HPDE6-E6E7 (cell line): Measurements from ENCODE around the gene DTWD2.
"Not testable (repeated sequence)": the region's sequence is repeated elsewhere in the genome, so short reads cannot be mapped to it uniquely, and the experiment has no call there.

ENCODE experiments used
- DNase-seq: peaks from one replicate; pipeline ENCODE4 v3.0.0; 2011; ENCODE audit warnings: missing footprints; ENCODE audit errors: extremely low spot score

Gene DTWD2

DNA sequence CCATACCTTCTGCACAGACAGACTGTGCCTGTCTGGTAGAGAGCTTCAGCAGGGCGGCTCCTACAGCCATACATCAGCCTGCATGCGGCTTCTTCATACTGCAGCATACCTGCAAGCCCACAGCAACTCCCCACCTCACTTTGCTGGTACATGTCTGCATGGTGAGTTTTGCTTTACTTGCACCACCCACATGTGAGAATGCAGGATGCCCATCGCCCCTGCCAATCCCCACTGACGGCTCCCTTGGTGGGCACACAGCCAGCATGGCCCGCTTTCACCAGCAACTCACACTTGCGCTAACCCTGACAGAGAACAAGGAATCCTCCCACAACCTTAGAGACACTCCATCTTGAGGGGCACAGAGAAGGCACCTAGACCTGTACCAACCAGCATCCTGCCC is 114.9 kb downstream of the DTWD2 start:
- DNase-seq: no peak

DNA sequence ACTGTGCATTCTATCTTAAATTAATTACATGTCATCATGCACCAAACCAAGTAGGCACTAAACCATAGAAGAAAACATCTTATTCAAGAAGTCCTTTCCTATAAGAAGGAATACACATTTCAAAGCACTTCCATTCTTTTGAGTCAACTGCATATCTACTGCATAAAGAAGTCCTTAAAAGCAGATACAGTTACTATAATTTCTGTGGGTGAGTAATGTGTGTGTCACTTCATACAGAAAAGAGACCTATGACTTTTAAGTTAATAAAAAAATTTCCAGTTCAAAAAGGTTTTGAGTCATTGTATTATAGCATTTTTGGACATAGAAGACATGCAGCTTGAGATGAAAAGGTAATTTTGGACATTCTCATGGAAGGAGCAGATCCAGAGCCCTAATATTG is 125.0 kb downstream of the DTWD2 start:
- DNase-seq: no peak

DNA sequence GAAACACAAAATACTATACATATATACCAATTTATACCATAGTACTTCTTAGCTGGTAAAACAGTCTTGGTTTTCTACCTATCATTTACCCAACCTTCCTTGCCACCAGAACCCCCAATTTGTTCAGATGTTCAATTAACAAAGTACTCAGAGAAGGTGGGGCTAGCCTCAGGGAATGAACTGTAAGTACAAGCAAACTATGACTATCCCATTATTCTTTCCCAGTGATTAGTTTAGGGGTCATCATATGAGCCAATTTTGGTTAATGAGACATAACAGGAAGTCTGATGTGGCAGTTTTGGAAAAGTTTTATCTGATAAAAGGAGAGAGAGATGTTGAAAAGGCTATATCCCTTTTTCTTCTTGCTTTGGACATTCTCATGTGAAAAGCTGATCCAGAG is 125.8 kb downstream of the DTWD2 start:
- no peak for DNase-seq

GRCh38 chr5:118857700-118858099 is 130.6 kb downstream of the DTWD2 start:
- peak; percentile 29 for DNase-seq

DNA sequence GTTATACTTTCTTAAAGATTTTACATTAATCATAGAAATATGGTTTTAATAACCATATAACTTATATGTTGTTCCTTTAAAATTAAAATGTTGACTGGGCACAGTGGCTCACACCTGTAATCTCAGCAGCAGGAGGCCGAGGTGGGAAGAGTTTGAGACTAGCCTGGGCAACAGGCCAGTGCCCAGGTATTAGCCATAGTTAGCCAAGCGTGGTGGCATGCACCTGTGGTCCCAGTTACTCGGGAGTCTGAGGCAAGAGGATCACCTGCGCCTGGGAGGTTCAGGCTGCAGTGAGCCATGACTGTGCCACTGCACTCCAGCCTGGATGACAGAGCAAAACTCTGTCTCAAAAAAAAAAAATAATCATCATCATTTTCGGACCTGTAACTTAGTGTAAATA is 133.5 kb downstream of the DTWD2 start:
- no peak for DNase-seq

DNA sequence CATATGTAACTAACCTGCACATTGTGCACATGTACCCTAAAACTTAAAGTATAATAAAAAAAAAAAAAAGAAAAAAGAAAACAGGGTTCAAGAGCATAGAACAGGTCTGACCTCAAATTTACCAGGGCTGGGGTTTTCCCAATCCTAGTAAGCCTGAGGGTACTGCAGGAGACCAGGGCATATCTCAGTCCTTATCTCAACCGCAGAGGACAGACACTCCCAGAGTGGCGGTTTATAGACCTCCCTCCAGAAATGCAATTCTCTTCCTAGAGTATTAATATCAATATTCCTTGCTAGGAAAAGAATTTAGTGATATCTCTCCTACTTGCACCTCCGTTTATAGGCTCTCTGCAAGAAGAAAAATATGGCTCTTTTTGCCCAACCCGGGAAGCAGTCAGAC is 136.6 kb downstream of the DTWD2 start:
- DNase-seq: not testable (repeated sequence)

DNA sequence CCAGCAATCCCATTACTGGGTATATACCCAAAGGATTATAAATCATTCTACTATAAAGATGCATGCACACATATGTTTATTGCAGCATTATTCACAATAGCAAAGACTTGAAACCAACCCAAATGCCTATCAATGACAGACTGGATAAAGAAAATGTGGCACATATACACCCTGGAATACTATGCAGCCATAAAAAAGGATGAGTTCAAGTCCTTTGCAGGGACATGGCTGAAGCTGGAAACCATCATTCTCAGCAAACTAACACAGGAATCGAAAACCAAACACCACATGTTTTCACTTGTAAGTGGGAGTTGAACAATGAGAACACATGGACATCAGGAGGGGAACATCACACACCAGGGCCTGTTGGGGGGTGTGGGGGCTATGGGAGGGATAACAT is 138.8 kb downstream of the DTWD2 start:
- DNase-seq: not testable (repeated sequence)

GRCh38 chr5:118844351-118844750 is 144.0 kb downstream of the DTWD2 start:
- DNase-seq: no peak

DNA sequence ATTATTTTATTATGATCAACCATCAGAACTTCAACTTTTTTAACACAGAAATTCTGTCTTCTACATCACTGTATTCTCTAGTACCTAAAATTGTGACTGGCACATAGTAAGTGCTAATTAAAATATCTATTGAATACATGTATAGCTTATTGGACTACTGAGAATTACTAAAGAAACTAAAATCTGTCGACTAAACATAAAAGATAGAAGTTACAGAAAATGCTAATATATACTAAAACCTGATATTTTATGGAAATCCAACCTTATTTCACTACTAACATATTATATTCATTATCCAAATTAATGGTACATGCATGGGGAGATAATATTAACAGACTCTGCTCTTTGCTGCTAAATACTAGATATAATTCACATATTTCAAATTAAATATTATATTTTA is 153.6 kb downstream of the DTWD2 start:
- DNase-seq: no peak

- no peak for DNase-seq
Measured at GRCh38 chr5:118832974-118833373, 155.4 kb downstream of the DTWD2 start.

DNA sequence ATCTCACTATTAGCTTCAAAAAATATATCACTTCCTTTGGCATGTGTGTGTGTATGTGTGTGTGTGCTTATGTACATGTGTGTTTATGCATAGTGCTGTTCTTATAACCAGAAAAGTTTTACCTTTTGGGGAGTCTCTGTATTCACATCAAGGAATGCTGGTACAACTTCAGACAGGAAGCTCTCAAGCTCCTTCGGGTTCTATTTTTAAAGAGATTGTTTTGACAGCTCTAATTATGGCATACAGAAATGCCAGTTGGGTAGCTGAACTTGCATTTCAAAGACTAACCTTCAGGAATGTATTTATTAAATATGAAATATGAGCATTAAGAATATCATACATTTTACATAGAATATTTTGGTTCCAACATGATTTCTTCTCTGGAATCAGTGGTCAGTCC is 163.1 kb downstream of the DTWD2 start:
- no peak for DNase-seq

GRCh38 chr5:118818604-118819003 is 169.7 kb downstream of the DTWD2 start:
- no peak for DNase-seq

- DNase-seq: no peak
Measured at GRCh38 chr5:118808441-118808840, 179.9 kb downstream of the DTWD2 start.

DNA sequence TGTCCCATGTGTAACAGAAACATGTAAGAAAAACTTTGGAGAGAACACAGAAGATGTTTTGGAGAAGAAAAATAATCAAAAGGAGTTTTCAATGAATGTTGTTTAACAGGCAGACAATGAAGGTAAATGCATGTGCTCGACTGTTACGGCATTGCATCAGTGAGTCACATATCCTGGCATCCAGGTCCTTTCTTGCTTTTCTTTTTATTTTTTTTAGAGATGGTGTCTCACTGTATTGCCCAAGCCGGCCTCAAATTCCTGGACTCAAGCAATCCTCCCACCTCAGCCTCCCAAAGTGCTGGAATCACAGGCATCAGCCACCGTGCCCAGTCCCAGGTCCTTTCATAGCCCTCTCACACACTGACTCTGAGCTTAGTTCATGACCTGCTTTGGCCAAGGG is 181.8 kb downstream of the DTWD2 start:
- no peak for DNase-seq

DNA sequence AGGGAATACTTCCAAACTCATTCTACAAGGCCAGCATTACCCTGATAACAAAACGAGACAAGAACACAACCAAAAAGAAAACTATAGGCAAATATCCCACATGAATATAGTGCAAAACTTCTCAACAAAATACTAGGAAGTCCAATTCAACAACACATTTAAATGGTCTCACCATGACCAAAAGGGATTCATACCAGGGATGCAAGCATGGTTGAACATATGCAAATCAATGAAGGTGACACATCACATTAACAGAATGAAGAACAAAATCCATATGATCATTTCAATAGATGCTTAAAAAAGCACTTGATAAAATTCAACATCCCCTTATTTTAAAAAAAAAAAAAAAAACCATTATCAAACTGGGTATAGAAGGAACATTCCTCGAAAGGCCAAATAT is 186.0 kb downstream of the DTWD2 start:
- DNase-seq: no peak

DNA sequence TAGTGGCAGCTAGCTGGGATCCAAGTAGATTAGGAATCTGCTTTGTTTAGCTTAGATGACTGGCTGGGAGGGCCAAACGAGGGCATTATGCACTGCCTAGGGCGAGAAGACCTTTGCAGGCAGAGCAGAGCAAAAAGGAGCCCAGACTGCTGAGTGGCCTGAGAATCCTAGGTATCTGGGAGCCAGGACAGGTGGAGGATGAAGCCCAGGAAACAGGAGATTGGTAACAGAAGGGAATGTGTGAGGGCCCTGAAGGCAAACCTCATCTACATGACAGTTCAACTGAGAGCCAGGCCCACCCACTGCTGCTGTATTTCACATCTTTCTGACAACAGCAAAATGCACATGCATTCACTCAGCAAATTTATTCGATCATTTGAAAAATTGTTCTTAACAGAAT is 192.3 kb downstream of the DTWD2 start:
- no peak for DNase-seq

DNA sequence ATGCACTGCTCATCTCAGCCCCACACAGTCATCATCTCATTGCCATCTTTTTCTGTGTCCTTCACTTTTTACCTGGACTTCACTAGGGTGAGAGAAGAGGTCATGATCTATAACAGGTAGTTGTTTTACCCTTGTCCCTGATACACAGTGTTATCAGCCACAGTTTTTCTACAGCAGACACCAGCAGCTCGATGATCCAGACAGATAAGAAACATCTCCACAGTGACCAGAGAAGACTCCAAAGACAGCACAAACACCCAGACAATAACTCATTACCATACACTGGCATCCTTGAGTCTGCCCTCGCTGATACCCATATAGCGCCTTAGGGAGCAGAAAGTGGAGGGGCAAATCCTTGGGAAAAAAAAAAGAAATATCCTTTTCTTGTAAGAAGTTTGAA is 194.1 kb downstream of the DTWD2 start:
- DNase-seq: no peak

GRCh38 chr5:118793652-118794051 is 194.7 kb downstream of the DTWD2 start:
- no peak for DNase-seq

- DNase-seq: no peak
Measured at GRCh38 chr5:118793091-118793490, 195.3 kb downstream of the DTWD2 start.

- DNase-seq: peak; percentile 40
Measured at GRCh38 chr5:118791926-118792734, 196.2 kb downstream of the DTWD2 start.

- DNase-seq: no peak
Measured at GRCh38 chr5:118789366-118789765, 199.0 kb downstream of the DTWD2 start.

- no peak for DNase-seq
Measured at GRCh38 chr5:118788351-118788750, 200.0 kb downstream of the DTWD2 start.
